H1 (cell line): Measurements from ENCODE around the gene GPALPP1. TPM values are rescaled to one million over a fixed set of nuclear protein-coding genes. Genes with fewer than 3 reads are reported as not detected.

ENCODE experiments used
- CTCF ChIA-PET: fragments of 300-600 bp; sonication (Branson Sonifier 250); formaldehyde crosslinking; loops from one replicate; lab custom pipeline; 2021; ENCODE audit not compliant: partially characterized antibody; lab: Charles Lee
- POLR2A ChIA-PET: fragments of 300-600 bp; sonication (Branson Sonifier 250); formaldehyde crosslinking; loops from one replicate; lab custom pipeline; 2021; ENCODE audit warnings: inconsistent platforms; ENCODE audit not compliant: partially characterized antibody; lab: Charles Lee
- DNase-seq, 2 experiments: peaks; one replicate each; pipeline versions ENCODE4 v3.0.0 to v3.0.0-alpha.2; 2010 to 2022; ENCODE audit warnings: low spot score in 2 of 2, low read depth in 1 of 2, mixed read lengths in 1 of 2
- FAIRE-seq: peaks from 2 replicates; lab custom pipeline; 2011; peaks lifted over from hg19 to GRCh38; lab: Jason Lieb, UNC
- H2AFZ ChIP-seq: 2 replicates; pipeline ENCODE4 v1.8.1; 2012; ENCODE audit warnings: low read length, inconsistent platforms
- H2AK5ac ChIP-seq: 2 replicates; pipeline ENCODE4 v1.6.1; 2013; ENCODE audit warnings: low read depth, low read length
- H2BK120ac ChIP-seq: replicated peaks from 2 replicates; pipeline ENCODE3; 2013; ENCODE audit warnings: low read depth, low read length, inconsistent platforms
- H2BK12ac ChIP-seq: 2 replicates; pipeline ENCODE4 v1.6.1; 2013; ENCODE audit warnings: low read depth, low read length
- H2BK15ac ChIP-seq: 2 replicates; pipeline ENCODE4 v1.6.1; 2013; ENCODE audit warnings: low read length
- H2BK20ac ChIP-seq: 2 replicates; pipeline ENCODE4 v1.6.1; 2013; ENCODE audit warnings: low read length
- H2BK5ac ChIP-seq: 2 replicates; pipeline ENCODE4 v1.6.1; 2013; ENCODE audit warnings: low read depth, low read length
- H3K14ac ChIP-seq: 2 replicates; pipeline ENCODE4 v1.6.1; 2013; ENCODE audit warnings: inconsistent platforms; ENCODE audit not compliant: insufficient read length
- H3K18ac ChIP-seq: 2 replicates; pipeline ENCODE4 v1.6.1; 2013; ENCODE audit warnings: low read length; ENCODE audit errors: extremely low read depth
- H3K23ac ChIP-seq: 2 replicates; pipeline ENCODE4 v1.6.1; 2013; ENCODE audit warnings: inconsistent platforms; ENCODE audit not compliant: insufficient read length
- H3K23me2 ChIP-seq: 2 replicates; pipeline ENCODE4 v1.6.1; 2013; ENCODE audit warnings: low read depth, low read length
- H3K27ac ChIP-seq: 2 replicates; pipeline ENCODE4 v1.6.1; 2011; ENCODE audit warnings: low read depth, low read length, inconsistent platforms
- H3K27me3 ChIP-seq, 4 experiments: replicated peaks in 1 of 4; 1 replicate in 1 of 4; 2 replicates in 3 of 4; pipeline versions ENCODE4 v1.6.1 to v1.8.1; 2011 to 2013; ENCODE audit warnings: low read length in 3 of 4, mild to moderate bottlenecking in 3 of 4, inconsistent platforms in 2 of 4, mixed read lengths in 2 of 4, moderate library complexity in 1 of 4; ENCODE audit not compliant: control insufficient read depth in 3 of 4, insufficient read depth in 3 of 4; ENCODE audit errors: extremely low read depth in 1 of 4
- H3K36me3 ChIP-seq, 4 experiments: 2 replicates each; pipeline versions ENCODE4 v1.6.1 to v1.8.1; 2011 to 2013; ENCODE audit warnings: mild to moderate bottlenecking in 4 of 4, low read length in 3 of 4, moderate library complexity in 2 of 4, control low read depth in 1 of 4, inconsistent platforms in 1 of 4; ENCODE audit not compliant: insufficient read depth in 4 of 4, control insufficient read depth in 2 of 4
- H3K4ac ChIP-seq: replicated peaks from 2 replicates; pipeline ENCODE3; 2013; ENCODE audit warnings: low read length, low read depth, mixed read lengths, inconsistent platforms; ENCODE audit not compliant: insufficient read length
- H3K4me1 ChIP-seq, 4 experiments: replicated peaks in 1 of 4; 1 replicate in 1 of 4; 2 replicates in 3 of 4; pipeline versions ENCODE4 v1.6.1 to v1.8.1; 2011 to 2013; ENCODE audit warnings: low read length in 3 of 4, inconsistent platforms in 2 of 4, mixed read lengths in 1 of 4; ENCODE audit not compliant: insufficient read depth in 4 of 4, control insufficient read depth in 3 of 4
- H3K4me2 ChIP-seq, 2 experiments: 2 replicates each; pipeline versions ENCODE4 v1.6.1 to v1.8.1; 2011 to 2013; ENCODE audit warnings: low read depth in 2 of 2, low read length in 2 of 2, control low read depth in 1 of 2, inconsistent platforms in 1 of 2, mild to moderate bottlenecking in 1 of 2; ENCODE audit not compliant: insufficient read depth in 1 of 2
- H3K4me3 ChIP-seq, 4 experiments: fragments of 200-600, 300-600 bp in 1 of 4; sonication (generic), shearing (Covaris generic), sonication (Bioruptor Twin) in 1 of 4; 2 replicates each; pipeline versions ENCODE4 v1.5.1 to v1.8.1; 2011 to 2016; ENCODE audit warnings: low read length in 4 of 4, low read depth in 3 of 4, control low read depth in 2 of 4, inconsistent platforms in 2 of 4, mild to moderate bottlenecking in 2 of 4, mixed read lengths in 1 of 4, moderate library complexity in 1 of 4; ENCODE audit not compliant: insufficient read depth in 2 of 4; ENCODE audit errors: extremely low read depth in 1 of 4
- H3K56ac ChIP-seq: replicated peaks from 2 replicates; pipeline ENCODE3; 2013; ENCODE audit warnings: low read depth, mild to moderate bottlenecking, mixed read lengths, low read length, inconsistent platforms; ENCODE audit not compliant: insufficient read length
- H3K79me1 ChIP-seq: 2 replicates; pipeline ENCODE4 v1.6.1; 2013; ENCODE audit warnings: low read depth, low read length, control low read depth
- H3K79me2 ChIP-seq, 2 experiments: 2 replicates each; pipeline versions ENCODE4 v1.6.1 to v1.8.1; 2012 to 2013; ENCODE audit warnings: low read length in 2 of 2, mild to moderate bottlenecking in 2 of 2, inconsistent platforms in 1 of 2; ENCODE audit not compliant: insufficient read depth in 2 of 2, control insufficient read depth in 1 of 2
- H3K9ac ChIP-seq, 4 experiments: replicated peaks in 1 of 4; 1 replicate in 1 of 4; 2 replicates in 3 of 4; pipeline versions ENCODE4 v1.6.1 to v1.8.1; 2011 to 2013; ENCODE audit warnings: low read depth in 3 of 4, low read length in 3 of 4, control low read depth in 2 of 4, mild to moderate bottlenecking in 2 of 4, moderate library complexity in 2 of 4, inconsistent platforms in 1 of 4; ENCODE audit errors: extremely low read depth in 1 of 4
- H3K9me3 ChIP-seq, 2 experiments: 2 replicates each; pipeline versions ENCODE4 v1.6.1 to v1.8.1; 2012 to 2013; ENCODE audit warnings: mild to moderate bottlenecking in 2 of 2, moderate library complexity in 2 of 2, control low read depth in 1 of 2, inconsistent platforms in 1 of 2, low read depth in 1 of 2, low read length in 1 of 2, mixed read lengths in 1 of 2; ENCODE audit not compliant: insufficient read depth in 2 of 2
- H4K20me1 ChIP-seq, 2 experiments: replicated peaks in 1 of 2; 2 replicates each; pipeline versions ENCODE3 to v1.8.1; 2011 to 2013; ENCODE audit warnings: inconsistent platforms in 2 of 2, low read length in 2 of 2, mild to moderate bottlenecking in 1 of 2; ENCODE audit not compliant: insufficient read depth in 2 of 2, control insufficient read depth in 1 of 2
- H4K5ac ChIP-seq: 2 replicates; pipeline ENCODE4 v1.6.1; 2013; ENCODE audit warnings: low read length, low read depth, mixed read lengths, inconsistent platforms; ENCODE audit not compliant: insufficient read length
- H4K8ac ChIP-seq: 2 replicates; pipeline ENCODE4 v1.8.0; 2013; ENCODE audit warnings: mild to moderate bottlenecking, moderate library complexity, low read length, inconsistent platforms; ENCODE audit not compliant: insufficient read depth; ENCODE audit errors: extremely low read depth
- H4K91ac ChIP-seq: replicated peaks from 2 replicates; pipeline ENCODE3; 2013; ENCODE audit warnings: low read length, mixed read lengths, inconsistent platforms; ENCODE audit not compliant: insufficient read length
- CEBPB ChIP-seq: IDR thresholded peaks from 2 replicates; pipeline ENCODE4 v1.6.1; 2012; ENCODE audit warnings: low read depth, low read length
- POLR2A ChIP-seq, 2 experiments: IDR thresholded peaks; 1 replicate in 1 of 2; 2 replicates in 1 of 2; pipeline ENCODE4 v1.6.1; 2011; ENCODE audit warnings: low read depth in 2 of 2, low read length in 2 of 2, mild to moderate bottlenecking in 2 of 2; ENCODE audit errors: control extremely low read depth in 1 of 2
- SP4 ChIP-seq: IDR thresholded peaks from 2 replicates; pipeline ENCODE4 v1.6.1; 2012; ENCODE audit warnings: low read length, inconsistent platforms
- WGBS, 2 experiments: shearing (Covaris generic) in 1 of 2; methylation state at CpG; one replicate each; pipeline versions ENCODE4 v1.1.6 to v1.1.7; 2013 to 2015; ENCODE audit warnings: low lambda C conversion rate in 2 of 2, mixed read lengths in 2 of 2, inconsistent platforms in 1 of 2, low coverage in 1 of 2, missing lambda C conversion rate in 1 of 2; ENCODE audit not compliant: insufficient replicate concordance in 2 of 2, insufficient coverage in 1 of 2, insufficient read length in 1 of 2; ENCODE audit errors: extremely low coverage in 1 of 2, missing lambda C conversion rate in 1 of 2; 5-methylcytosine and 5-hydroxymethylcytosine counted together
- polyA plus RNA-seq, 7 experiments: library from polyadenylated mRNA; depleted of rRNA in 3 of 7; stranded (reverse) in 5 of 7; unstranded in 2 of 7; fragments of >200 nt in 5 of 7; fragments of 200-250 nt in 2 of 7; gene quantifications; 1 replicate in 5 of 7; 2 replicates in 1 of 7; 4 replicates in 1 of 7; pipeline versions ENCODE4 v1.2.1 to v1.2.3, GENCODE V29; 2011 to 2013; ENCODE audit warnings: missing spikeins in 2 of 7, mixed read lengths in 2 of 7
- total RNA-seq: library from RNA; stranded (reverse); fragmentation: NEBNext Ultra II Directional; extraction: Animal tissue kit (Norgen Biotek cat#: 25700); gene quantifications from 2 replicates; pipeline ENCODE4 v1.2.1, GENCODE V29; 2021

The GPALPP1 gene
- total and polyA plus RNA-seq, 2 of the 8 experiments (the other 6 are each of a cell fraction or from before 2014, with no cell fraction given), result 8.5 to 26.1 TPM

DNA sequence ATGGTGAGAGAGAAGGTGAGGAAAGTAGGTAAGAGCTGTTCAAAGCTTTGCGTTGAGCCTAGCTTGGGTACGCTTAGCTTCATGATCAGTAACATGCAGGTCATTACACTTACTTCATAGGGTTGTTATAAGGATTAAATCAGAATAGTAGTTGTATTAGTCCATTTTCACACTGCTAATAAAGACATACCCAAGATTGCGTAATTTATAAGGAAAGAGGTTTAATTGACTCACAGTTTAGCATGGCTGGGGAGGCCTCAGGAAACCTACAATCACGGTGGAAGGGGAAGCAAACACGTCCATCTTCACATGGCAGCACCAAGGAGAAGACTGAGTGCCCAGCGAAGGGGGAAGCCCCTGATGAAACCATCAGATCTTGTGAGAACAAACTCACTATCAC, 21.9 kb downstream of the GPALPP1 start:
- H2AK5ac ChIP-seq, result no peak overlapping the region
- H3K4ac ChIP-seq, result no peak overlapping the region
- TF ChIP-seq POLR2A (IDR thresholded peaks at IDR 0.05; ENCODE audit: control extremely low read depth in 1 of 2, low read depth in 2 of 2, low read length in 2 of 2), result no peak
- no peak for TF ChIP-seq SP4
- TF ChIP-seq CEBPB, result peak; percentile 26; the same call in 1 of the 2 replicates
- H4K5ac ChIP-seq, result no peak overlapping the region
- 90% methylated on average over 6 of the region's 6 CpGs; no CpG with 5 or more reads in 1 of the 2 experiments for WGBS, 2 experiments
- FAIRE-seq (no peak), DNase-seq (no peak)
- no peak overlapping the region for H2BK12ac ChIP-seq
- no peak overlapping the region for H3K27ac ChIP-seq
- no peaks in the 10 kb centered on the region for H3K23me2 ChIP-seq
- no peak overlapping the region for H3K4me2 ChIP-seq
- no peak overlapping the region for H3K14ac ChIP-seq
- no peaks in the 10 kb centered on the region for H3K79me1 ChIP-seq
- no peak overlapping the region for H4K91ac ChIP-seq
- H3K4me3 ChIP-seq, result no peak overlapping the region
- no peak overlapping the region for H3K18ac ChIP-seq
- no peaks in the 10 kb centered on the region for H3K27me3 ChIP-seq
- H3K79me2 ChIP-seq, result no peaks in the 10 kb centered on the region
- H2BK120ac ChIP-seq, result no peak overlapping the region
- no peak overlapping the region for H2BK20ac ChIP-seq
- H3K4me1 ChIP-seq, result no peaks in the 10 kb centered on the region
- ChIA-PET CTCF (interaction anchor here (0.7 to 1.2 kb wide), 2 partner anchors 37 to 94 kb away, joined by 3 to 4 read pairs; no protein-coding TSS in a partner anchor), POLR2A (no interaction called here)
- H3K36me3 ChIP-seq, result peaks cover 3 to 36% (median 19%) of the 10 kb centered on the region in 4 experiments; a peak in 6 of 8 replicates
- no peak overlapping the region for H2AFZ ChIP-seq
- H2BK15ac ChIP-seq, result no peak overlapping the region
- H3K23ac ChIP-seq, result no peak overlapping the region
- H3K9ac ChIP-seq, result no peak overlapping the region
- H4K8ac ChIP-seq, result no peak overlapping the region
- no peak overlapping the region for H3K56ac ChIP-seq
- no peak overlapping the region for H2BK5ac ChIP-seq
- H3K9me3 ChIP-seq, result no peaks in the 10 kb centered on the region
- no peaks in the 10 kb centered on the region for H4K20me1 ChIP-seq
